Ramos (cell line): ENCODE measurements around the gene CDH9.

Source experiments
- in situ Hi-C: fragments of 300-500 bp; cut with MboI; formaldehyde crosslinking; loops from one replicate; pipeline ENCODE4 v1.14.3; 2022; ENCODE audit warnings: low sequenced_read_pairs; ENCODE audit not compliant: unreplicated experiment

The CDH9 gene, protein sequence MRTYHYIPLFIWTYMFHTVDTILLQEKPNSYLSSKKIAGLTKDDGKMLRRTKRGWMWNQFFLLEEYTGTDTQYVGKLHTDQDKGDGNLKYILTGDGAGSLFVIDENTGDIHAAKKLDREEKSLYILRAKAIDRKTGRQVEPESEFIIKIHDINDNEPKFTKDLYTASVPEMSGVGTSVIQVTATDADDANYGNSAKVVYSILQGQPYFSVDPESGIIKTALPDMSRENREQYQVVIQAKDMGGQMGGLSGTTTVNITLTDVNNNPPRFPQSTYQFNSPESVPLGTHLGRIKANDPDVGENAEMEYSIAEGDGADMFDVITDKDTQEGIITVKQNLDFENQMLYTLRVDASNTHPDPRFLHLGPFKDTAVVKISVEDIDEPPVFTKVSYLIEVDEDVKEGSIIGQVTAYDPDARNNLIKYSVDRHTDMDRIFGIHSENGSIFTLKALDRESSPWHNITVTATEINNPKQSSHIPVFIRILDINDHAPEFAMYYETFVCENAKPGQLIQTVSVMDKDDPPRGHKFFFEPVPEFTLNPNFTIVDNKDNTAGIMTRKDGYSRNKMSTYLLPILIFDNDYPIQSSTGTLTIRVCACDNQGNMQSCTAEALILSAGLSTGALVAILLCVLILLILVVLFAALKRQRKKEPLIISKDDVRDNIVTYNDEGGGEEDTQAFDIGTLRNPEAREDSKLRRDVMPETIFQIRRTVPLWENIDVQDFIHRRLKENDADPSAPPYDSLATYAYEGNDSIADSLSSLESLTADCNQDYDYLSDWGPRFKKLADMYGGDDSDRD

DNA sequence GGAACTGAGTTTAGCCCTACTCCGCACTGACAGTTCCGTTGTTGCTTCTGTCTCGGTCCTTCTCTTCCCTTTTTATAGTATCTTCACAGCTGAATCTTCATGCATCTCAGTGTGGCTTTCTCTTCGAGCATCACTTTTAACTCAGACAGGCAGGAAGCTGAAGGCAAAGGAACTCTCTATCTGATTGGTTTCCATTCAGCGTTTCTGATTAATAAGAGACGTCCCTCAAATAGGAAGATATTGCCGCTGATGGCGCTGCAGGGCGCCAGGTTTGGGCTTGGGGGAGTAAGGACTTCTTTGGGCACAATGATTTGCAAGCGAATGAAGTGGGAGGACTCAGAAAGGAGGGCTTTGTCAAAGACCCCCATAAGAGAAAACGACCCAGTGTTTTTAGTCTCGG lies at the start of gene CDH9:
CDH9 (minus strand) TSS at position 111 of the 400 bp plus-strand sequence. CDS start 50,253 bp downstream, outside the sequence.
- in situ Hi-C loops, result no loop called here

DNA sequence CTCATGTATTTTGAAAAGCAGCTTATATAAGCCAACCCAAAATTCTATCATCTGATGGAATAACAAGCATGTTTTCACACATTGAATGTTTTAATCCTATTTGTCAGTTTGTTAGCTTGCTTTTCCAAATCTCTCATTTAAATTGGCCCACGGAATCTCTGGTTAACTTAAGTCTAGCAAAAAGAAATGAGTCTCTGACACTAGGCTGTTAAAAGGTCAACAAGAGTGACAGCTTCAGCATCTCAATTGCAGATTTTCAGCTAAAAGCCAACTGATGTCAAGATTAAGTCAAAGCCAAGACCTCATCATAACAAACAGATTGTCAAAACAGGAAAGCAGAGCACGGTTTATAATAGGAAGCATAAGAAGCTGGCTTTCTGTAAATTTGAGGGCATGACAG lies 49.4 kb upstream of the CDH9 start:
- in situ Hi-C loops, result no loop called here

DNA sequence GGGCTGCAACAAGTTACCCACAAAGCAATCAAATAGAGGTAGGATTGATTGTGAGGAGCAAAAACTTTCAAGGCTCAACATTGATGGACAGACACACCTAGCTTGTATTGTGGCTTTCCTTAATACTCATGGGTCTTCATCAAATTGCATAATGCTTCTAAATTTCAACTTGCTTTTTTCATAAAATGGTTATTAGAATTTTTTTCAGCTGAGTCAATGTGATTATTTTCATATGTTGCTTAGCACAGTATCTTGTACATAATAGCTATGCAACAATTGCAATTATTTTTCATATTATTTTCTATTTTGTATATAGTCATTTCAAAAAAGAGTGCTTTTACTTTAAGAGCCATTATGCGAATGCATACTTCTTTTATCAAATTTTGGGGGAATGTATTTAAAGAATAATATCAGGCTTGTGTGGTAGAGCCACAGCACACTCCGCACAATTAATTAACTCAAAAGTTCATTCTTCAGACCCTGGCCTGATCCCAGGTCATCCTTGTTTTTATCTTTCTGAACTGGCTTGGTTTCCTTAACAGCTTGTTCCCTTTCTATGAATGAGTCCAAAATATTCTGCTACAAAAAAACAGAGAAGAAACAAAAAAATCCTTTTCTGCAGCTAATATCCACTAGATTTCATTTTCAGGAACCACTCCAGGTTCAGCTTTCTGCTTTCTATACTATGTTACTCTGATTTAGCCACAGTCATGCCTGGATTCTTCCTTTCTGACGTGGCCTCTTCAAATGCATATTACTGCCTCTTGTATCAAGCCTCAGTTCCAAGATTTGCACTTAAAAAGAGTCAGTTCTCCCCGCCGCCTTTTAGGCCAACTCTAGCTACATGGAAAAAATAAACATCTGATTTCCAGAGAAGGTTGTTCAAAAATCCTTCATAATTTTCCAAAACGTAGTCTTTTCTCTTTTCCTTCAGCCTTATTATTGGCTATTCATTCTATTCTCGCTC lies 45.3 kb upstream of the CDH9 start:
- in situ Hi-C loops, result no loop called here

DNA sequence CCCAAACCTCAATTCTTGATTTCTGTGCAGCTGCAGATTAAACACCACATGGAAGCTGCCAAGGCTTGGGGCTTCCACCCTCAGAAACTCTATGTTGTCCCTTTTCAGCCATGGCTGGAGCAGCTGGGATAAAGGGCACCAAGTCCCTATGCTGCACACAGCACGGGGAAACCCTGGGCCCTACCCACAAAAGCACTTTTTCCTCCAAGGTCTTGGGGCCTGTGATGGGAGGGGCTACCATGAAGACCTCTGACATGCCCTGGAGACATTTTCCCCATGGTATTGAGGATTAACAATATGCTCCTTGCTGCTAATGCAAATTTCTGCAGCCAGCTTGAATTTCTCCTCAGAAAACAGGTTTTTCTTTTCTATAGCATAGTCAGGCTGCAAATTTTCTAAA lies 41.8 kb upstream of the CDH9 start:
- in situ Hi-C loops, result no loop called here

DNA sequence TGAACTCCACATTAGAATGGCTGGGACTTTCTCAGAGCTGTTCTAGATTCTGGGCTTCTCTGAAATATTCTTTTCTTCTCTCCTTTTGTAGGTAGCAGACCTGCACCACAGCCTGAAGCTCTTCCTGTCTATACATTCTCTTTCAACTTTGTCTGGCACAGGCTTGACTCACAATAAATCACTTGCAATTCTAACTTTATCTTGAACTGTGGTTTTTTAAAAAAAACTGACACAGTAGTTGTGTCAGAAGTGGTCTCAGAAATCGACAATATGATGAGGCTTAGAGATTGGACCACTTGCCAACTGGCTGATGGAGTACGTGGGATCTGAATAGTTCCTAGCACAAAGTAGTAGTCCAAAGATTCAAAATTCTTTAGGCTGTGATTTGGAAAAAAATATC lies 24.1 kb upstream of the CDH9 start:
- in situ Hi-C loops, result no loop called here

DNA sequence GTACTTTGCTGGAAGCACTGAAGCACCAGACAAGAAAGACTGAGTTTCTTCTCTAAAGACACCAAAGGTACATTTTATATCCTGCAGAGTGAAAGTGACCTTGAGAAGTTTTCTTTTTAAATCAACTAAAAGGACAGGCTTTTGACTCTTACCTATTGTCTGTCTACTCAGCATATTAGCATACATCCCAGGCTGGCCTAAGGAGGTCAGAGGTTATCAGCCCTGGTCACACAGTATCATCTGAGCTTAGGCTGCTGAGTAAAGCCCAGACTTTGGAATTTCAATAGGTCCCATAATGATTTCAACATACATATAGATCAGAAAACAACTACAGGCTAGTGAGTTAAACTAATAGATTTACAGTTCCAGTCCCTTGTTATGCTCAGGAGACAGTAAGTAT lies 10.1 kb upstream of the CDH9 start:
- in situ Hi-C loops, result no loop called here

DNA sequence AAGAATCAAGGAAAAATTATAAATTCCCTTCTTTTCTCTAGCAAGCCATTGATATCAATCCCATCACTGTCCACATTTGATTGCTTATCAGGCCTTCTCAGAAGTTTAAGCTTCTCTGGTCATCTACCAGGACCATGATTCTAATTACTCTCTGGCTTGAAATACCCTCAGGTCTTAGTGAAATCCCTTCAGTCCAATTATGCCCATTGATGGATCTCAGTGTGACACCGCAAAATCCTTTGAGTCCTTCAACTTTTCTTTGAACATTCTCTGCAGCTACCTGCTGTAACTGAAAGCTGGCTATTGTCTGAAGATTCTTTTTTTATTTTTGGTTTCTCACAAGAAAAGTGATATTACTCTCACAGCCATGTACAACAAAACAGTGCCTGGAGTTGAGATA lies 3.0 kb upstream of the CDH9 start:
- in situ Hi-C loops, result no loop called here

DNA sequence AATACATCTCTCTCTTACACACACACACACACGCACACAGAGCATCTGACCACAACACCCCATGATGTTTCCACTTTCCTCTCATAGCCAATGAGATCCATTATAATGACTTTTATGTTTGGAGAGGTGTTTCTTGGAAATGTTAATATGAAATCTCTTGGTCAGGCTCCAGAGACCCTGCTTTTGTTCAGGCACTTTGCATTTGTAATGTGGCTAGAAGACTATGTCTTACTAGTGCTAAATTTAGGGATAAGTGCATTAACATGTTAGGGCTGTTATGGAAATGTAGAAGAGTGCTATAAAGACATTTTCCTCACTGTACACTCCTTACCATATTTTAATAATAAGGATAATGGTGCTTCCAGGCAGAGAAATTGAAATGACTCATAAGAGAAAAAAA lies 3.8 kb downstream of the CDH9 start:
- in situ Hi-C loops, result no loop called here

DNA sequence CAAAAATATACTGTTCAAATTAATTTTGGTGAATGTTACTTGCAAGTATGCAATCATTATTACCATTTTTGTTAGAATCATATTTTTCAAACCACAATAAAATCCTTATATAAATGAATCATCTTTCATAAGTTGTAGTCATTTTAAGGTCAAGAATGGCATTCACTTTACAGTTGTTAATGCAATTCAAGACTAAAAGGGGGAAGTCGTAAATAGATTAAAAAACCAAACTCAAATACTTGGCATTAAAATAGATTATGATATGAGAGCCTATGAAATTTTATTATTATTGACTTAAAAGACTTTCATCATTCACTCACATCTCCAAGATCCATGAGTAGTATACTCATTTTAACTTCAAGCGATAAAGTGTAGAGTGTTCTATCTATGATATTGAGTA lies 11.6 kb downstream of the CDH9 start:
- in situ Hi-C loops, result no loop called here

DNA sequence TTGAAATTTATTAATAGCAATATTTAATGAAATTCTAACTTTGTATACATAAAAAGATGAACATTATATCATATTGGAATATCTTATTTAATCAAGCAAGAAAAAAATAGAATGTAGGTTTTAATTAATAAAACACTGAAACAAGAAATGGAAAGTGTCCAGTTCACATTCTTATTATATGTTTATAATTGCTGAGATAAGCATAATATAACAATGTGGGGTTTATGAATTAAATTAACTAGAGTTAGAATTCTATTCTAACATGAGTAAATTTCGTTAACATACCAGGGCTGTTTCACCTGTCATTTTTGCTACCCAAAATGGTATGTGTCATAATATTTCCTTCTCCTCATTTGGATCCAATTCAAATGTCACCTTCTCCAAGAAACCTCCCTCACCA lies 12.3 kb downstream of the CDH9 start:
- in situ Hi-C loops, result no loop called here

DNA sequence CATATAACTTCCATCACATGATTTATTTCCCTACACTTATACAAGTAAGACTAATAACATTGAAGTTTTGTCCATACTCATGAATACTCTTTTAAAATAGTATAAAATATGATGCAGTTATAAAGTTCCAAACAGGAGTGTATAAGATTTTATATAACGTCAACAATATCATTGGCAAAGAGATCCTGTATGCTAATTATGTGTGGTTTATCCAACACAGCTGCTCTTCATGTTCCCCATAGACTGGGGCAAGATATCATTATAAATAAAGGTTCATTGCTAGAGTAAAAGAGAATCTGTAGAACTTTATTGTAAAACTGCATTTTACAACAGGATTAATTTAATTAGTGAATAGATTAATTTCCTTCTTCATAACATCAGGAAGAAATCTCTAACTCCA lies 16.9 kb downstream of the CDH9 start:
- in situ Hi-C loops, result no loop called here

DNA sequence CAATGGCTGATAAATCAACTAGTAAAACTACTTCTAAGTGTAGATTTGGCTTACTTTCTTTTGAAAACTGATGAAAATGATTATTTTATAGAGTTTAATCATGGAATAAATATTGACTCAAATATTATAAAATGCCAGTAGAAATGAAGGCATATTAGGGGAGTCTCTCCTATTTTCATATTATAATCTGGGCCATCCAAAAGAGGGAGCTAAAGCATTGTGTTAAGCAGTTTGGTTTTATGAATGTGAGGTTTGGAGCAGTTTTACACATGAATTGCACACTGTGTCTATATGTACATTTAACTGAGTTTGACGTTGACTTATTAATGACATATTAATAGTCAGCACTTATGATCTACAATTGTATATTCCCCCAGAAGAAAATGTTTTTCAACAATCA lies 17.4 kb downstream of the CDH9 start:
- in situ Hi-C loops, result no loop called here

DNA sequence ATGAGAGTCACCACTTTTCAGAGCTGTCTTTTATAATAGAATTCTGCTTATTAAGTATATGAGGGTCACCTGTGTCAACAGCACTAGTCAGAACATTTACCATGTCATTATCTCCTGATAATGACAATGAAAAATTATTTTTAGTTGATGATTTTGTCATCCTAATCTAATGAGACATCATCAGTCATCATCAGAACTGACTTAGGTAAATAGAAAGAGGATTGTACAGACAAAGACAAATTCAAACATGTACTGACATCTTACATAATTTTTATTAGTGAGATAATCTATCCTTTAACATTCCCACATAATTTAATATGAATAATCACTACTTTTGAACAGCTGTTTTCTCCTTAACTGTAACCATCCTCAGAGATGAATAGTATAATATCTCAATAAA lies 22.6 kb downstream of the CDH9 start:
- in situ Hi-C loops, result no loop called here

DNA sequence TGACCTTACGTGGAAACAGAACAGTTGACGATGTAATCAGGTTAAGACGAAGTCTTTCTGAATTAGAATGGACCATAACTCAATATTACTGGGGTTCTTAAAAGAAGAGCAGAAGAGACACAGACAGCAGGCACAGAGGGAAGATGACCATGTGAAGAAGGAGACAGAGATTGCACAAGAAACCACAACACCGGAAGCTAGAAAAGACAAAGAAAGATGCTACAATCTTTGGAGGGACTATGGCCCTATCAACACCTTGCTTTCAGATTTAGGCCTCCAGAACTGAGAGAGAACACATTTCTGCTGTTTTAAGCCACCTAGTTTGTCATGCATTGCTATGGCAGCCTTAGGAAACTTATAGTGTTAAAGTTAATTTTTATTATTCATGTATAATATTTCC lies 27.1 kb downstream of the CDH9 start:
- in situ Hi-C loops, result no loop called here

DNA sequence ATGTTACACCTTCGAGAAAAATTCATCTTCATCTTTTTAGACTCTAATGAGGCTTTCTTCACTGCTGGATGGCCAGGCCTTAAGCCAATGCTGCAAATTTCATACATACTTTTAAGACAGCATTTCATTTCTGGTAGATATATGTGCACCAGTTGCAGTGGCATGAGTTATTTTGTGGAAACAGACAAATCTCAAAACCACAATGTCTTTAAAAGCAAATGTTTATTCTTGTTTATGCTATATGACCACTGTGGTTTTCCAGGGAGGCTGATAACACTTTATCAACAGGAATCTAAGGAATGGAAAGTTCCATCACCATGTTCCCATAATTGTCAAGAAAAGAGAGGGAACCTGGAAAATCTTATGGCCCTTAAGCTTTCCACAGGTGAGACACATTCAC lies 27.7 kb downstream of the CDH9 start:
- in situ Hi-C loops, result no loop called here

DNA sequence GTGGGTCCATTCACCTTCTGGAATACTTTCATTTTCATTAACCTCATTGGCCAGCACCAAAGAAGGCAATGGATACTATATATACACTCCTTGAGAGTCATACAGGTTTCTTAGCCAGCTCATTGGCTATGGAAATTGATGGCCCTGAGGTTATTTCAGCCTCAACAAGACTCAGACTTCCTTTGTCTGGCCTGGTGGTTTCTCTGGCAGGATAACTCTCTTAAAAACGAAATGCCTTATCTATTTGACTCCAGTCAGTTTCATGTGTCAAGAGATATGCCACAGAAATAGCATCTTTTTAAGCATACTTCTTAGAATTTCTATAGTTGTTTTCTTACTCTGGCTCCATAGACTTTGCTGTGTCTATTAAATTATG lies 28.9 kb downstream of the CDH9 start:
- in situ Hi-C loops, result no loop called here

DNA sequence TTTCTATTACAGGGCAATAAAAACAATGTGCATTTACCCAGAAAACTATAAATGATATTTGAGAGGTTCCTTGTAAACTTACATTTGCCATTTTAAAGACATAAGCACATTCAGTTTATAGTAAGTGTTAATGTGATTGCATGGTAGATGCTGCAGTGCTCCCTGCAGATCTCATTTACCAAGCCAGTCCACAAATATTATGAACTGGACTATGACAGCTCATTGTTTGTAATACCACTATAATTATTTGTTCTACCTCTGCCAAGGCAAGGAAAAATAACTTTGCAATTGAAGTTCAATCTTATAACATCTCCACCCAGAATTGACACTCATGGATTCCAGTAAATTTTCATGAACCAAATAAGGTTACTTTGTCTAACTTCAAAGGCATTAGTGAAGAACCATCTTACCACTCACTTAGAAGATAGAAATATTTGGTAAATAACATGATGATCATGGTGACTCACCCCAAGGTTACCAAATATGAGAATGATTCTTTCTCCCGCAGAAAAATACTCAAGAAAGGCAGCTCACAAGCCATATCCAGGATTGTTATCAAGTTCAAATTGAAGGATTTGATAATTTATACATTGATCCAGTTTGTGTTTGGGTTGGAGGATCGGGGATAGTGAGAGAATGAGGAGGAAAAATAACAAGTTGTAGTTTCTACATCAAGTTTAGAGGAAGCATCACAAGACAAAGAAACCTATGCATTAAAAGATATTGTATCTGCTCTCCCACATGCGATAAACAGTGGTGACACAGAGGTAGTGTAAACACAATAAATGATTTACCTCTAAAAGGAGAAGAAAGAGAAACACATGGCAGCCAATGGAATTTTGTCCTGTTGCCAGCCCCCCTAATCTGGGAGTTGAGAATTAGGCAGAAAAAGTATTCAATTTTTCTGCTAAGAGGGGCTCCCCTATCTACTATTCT lies 29.5 kb downstream of the CDH9 start:
- in situ Hi-C loops, result no loop called here

DNA sequence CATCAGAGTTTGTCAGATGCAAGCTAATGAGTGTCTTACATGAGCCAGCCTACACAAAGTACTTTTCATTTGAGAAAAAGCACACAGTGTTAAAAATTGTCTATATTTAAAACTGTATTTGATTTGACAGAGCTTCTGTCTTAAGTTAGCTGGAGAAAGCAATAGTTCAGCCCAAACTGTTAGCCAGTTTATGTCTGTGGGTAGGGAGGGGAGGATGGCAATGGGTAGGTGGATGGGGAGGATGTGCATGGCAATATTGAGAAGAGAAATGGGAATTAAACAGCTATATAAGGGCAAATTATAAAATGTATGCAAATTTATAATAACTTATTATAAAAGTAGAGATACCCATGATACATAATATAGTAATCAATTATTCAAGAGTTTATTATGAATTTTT lies 31.3 kb downstream of the CDH9 start:
- in situ Hi-C loops, result no loop called here

DNA sequence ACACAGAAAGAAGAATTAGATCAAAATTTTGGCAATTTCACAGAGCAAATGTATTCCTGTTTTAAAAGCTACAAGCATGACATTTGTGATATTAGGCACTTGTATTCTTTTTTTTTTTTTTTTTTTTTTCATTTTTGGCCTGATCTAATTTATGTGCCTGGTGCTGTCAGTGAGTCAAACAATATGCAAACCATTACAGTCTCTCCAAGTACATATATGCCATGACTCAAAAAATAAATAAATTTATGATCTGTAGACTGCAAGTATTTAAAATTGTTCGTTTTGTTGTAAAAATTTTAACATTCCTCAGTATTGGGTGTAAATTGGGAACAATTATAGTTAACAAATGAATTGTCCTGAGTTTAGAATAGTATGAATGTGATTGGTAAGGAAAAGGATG lies 51.4 kb downstream of the CDH9 start:
- in situ Hi-C loops, result no loop called here

DNA sequence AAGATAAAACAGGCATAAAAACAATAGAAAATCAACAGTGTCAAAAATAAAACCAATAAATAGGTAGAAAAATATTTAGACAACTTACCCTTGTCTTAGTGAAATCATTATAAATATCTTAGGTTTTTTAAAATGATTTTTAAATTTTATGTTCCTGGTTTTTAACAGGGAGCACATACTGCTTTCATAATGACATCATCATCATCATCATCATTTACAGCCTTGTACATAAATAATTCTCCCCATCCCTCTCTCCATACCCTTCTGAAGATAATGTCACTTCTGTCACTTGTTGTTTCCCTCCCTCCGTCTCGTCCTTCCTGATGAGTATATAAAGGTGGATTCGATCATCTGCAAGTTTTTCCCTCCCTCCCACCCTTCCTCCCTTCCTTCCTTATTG lies 56.6 kb downstream of the CDH9 start:
- in situ Hi-C loops, result no loop called here
